HG03060 (cell line): ENCODE measurements around the gene RHCE.
"Not testable (repeated sequence)": the region's sequence is repeated elsewhere in the genome, so short reads cannot be mapped to it uniquely, and the experiment has no call there.

Experiments used
- ATAC-seq: cut with Tn5 transposase; IDR thresholded peaks from one replicate; pipeline ENCODE4 v1.9.1; 2021; ENCODE audit warnings: low read depth, moderate number of reproducible peaks; ENCODE audit not compliant: unreplicated experiment

RHCE gene

DNA sequence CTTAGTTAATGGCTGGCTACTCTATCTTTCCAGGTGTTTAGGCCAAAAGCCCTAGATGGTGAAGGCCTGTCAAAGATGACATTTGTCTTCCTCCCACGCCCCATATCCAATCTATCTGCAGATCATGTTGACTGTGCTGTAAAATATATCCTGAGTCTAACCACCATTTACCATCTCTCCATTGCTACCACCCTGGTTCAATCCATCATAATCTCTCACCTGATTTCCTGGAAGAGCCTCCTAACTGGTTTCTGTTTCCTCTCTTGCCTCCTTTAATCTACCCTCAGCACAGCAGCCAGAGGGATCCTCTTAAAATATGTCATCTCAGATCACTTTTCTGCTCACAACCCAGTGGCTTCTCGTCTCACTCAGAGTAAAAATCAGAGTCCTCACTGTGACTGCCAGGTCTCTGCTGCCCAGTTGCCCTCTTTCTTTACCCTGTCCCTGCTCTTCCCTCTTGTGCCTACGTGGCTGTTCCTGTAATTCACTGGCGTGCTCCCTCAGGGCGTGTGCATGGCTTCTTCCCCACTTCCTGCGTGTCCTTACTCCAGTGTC lies 64.7 kb downstream of the RHCE start:
- ATAC-seq, result no peak

DNA sequence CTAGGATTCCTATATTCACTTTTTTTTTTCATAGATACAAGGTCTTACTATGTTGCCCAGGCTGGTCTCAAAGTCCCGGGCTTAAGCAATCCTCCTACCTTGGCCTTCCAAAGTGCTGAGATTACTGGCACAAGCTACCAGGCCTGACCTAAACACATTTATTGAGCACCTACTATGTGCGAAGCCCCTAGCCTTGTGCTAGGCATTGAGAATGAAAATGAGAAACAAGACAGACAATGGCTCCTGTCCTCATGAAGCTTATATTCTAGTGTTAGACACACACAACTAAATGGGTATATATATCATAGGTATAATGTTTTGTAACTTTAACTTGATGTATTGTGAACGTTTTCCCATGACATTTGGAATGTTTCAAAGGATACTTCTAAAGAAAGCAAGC lies 71.0 kb downstream of the RHCE start:
- ATAC-seq, result no peak

DNA sequence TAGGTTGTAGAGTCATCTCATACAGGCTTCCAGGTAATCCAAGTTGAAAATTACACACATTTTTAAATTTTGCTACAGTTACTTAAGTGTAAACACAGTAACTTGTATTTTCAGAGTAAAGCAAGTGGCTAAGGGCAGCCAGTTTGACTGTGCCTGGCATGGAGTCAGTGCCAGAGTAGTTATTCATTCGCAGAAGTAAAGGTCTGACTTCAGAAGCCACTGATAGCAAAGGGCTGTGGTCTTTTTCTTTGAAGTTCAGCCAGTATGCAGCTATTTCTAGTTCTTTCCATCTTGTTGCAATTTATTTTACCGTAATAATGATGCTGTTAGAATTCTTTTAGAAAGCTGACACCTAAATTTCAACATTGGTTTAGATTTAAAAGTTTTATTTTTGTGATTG lies 73.1 kb downstream of the RHCE start:
- ATAC-seq, result no peak

DNA sequence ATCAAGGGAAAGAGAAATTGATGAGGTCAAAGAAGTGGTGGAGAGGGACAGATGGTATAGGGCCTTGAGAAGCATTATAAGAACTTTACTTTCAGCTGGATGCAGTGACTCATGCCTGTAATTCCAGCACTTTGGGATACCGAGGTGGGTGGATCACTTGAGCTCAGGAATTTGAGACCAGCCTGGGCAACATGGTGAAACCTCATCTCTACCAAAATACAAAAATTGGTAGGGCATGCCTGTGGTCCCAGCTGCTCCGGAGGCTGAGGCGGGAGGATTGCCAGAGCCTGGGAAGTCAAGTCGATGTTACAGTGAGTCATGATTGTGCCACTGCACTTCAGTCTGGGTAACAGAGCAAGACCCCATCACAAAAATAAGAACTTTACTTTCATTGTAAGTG lies 76.8 kb downstream of the RHCE start:
- no peak for ATAC-seq

DNA sequence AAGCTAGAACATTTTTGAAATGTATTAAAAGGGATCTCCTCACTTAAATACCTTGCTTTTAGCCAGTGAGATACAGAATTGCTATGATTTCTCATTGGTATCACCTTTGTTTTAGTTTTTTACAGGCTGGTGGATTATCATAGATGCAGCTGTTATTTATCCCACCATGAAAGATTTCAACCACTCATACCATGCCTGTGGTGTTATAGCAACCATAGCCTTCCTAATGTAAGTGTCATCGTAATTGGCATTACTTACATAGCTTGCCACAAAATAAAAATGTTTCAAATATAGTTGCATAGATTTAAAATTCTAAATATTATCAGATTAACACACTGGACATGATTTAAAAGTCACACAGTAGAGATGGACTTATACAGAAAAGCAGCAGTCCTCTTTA lies 77.8 kb downstream of the RHCE start:
- no peak for ATAC-seq

DNA sequence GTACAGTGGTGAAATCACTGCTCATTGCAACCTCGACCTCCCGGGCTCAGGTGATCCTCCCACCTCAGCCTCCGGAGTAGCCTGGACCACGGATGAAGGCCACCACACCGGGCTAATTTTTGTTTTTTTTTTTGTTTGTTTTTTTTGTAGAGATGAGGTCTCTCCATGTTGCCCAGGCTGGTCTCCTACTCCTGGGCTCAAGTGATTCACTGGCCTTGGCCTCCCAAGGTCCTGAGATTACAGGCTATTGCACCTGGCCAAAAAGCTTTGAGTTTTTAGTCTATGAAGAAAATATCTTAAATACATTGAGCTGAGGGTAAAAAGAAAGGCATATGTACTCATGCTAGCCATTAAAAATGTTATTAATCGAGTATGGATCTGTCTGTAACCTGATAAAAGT lies 78.9 kb downstream of the RHCE start:
- no peak for ATAC-seq

DNA sequence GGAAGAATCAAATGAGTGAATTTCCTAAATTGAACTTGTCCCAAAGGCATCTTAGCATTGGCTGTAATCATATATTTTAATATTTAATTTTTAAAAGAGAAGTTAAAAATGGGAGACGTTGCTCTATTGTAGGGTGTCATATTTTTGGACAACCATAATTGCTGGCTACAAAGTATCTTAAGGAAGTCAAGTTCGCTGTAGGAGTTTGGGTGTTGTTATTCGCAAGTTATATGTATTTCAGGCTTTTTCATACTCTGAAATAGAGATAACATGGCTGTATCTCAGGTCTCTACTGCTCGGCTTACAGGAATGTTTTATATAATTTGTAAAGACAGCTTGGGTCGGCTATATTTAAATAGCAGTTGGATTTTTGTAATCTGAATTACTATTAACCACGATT lies 81.6 kb downstream of the RHCE start:
- ATAC-seq, result no peak

DNA sequence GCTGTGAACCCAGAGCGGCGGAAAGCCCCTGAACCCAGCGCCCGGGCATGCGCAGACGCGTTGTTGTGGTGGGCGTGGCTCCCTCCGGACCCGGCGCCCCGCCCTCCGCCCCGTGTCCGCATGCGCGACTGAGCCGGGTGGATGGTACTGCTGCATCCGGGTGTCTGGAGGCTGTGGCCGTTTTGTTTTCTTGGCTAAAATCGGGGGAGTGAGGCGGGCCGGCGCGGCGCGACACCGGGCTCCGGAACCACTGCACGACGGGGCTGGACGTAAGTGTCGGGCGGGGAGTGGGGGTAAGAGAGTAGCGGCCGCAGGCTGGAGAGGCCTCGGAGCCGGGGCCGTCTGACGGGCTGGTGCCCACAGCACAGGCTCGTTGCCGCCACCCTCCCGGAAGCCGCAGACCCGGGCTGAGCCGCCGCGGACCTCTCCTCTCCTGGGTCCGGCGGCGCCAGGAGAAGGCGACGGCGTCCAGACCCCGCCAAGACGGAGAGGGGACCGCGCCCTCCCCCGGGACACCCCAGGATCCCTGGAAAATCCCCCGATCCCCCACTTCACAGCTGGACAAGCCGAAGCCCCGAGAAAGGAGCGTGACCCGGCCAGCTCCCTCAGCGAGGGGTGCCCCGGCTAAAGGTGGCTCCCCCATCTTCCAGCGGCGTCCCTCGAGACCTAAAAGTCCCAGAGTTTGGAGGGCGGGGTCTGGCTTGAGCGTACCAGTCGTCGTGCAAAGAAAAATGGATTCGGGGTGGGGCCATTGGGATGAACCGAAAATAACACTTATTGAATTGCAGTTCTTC lies 82.2 kb downstream of the RHCE start, which contains the start of gene TMEM50A:
TSS of gene TMEM50A (plus strand) at position 147 of the 794 bp plus-strand sequence. CDS start 2,153 bp downstream, outside the sequence.
- ATAC-seq, result peak; percentile 22

DNA sequence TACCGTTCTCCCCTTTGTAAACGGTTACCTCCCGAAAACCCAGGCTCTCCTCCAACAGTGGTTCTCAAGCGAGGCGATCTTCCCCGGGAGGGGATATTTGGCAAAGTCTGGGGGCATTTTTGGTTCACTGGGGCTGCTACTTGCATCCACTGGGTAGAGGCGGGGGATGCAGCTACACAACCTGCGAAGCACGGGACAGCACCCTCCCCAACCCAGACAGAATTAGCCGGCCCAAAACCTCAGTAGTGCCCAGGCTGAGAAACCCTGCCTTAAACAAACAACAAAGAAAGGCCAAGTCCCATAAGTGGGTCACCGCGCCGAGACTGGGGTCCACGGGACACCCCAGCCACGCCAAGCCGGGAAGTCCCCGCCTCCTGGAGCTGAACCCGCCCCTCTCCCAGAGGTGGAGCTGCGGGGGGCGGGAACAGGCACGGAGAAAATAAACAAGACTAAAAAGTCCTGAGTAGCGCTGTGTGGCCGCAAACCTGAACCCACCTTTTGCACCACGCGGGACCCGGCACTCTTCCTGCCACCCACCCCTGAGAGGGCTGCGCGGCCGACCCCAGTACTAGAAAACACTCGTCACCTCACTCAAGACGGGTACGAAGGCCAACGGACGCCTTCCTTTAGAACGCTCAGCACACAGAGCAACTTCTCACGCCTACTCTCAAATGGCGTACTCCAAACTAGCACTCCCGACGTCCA lies 83.0 kb downstream of the RHCE start:
- ATAC-seq, result peak; percentile 47

DNA sequence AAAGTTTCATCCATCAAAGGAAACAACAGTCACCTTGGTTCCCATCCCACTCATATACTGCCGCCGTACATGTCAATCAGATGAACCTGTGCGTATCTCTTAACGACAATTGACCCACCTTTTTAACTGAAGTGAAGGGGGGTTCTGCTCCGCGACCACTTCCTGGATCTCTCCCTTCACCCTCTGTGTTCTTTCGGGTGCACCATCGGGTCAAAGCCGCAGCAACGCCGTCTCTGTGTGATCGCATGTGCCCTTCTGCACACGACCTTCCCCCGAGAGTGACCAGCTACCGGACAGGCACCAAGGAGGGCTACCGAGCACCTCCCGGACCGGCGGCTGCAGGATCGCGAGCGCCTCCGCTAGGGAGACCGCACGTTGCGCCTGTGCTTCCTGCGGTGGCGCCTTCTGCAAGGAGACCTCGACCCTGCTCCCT lies 83.7 kb downstream of the RHCE start:
- not testable (repeated sequence) for ATAC-seq

DNA sequence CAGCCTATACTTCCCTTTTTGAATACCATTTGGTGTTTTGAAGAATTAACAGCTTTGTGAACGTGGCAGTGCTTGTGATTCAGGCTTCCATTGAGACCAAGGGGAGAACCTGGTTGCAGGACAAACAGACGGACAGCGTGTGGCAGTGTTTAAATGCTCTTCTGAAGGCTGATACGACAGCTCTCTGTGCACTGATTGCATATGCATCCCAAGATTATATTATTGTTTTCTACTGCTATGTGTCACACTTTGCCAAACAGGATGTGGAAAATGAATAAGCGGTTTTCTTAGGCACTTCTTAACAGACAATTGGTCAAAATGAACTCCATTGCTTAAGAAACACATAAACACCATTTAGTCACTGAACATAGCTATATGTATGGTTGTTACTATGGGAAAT lies 90.7 kb downstream of the RHCE start:
- not testable (repeated sequence) for ATAC-seq

DNA sequence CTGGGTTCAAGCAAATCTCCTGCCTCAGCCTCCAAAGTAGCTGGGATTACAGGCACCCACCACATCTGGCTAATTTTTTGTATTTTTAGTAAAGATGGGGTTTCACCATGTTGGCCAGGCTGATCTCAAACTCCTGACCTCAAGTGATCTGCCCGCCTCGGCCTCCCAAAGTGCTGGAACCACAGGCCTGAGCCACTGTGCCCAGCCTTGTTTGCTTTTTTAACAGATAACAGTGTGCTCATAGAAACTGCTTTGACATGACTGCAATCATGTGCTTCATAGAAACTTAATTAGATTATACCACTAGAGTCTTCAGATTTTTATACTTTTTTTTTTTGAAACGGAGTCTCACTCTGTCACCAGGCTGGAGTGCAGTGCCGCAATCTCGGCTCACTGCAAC lies 91.3 kb downstream of the RHCE start:
- ATAC-seq, result not testable (repeated sequence)

DNA sequence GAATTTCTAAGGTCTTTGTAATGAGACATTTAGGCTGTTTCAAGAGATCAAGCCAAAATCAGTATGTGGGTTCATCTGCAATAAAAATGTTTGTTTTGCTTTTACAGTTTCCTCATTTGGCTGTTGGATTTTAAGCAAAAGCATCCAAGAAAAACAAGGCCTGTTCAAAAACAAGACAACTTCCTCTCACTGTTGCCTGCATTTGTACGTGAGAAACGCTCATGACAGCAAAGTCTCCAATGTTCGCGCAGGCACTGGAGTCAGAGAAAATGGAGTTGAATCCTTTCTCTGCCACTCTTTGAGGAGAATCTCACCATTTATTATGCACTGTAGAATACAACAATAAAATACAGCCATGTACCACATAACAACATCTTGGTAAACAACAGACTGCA lies 91.8 kb downstream of the RHCE start:
- ATAC-seq, result not testable (repeated sequence)

DNA sequence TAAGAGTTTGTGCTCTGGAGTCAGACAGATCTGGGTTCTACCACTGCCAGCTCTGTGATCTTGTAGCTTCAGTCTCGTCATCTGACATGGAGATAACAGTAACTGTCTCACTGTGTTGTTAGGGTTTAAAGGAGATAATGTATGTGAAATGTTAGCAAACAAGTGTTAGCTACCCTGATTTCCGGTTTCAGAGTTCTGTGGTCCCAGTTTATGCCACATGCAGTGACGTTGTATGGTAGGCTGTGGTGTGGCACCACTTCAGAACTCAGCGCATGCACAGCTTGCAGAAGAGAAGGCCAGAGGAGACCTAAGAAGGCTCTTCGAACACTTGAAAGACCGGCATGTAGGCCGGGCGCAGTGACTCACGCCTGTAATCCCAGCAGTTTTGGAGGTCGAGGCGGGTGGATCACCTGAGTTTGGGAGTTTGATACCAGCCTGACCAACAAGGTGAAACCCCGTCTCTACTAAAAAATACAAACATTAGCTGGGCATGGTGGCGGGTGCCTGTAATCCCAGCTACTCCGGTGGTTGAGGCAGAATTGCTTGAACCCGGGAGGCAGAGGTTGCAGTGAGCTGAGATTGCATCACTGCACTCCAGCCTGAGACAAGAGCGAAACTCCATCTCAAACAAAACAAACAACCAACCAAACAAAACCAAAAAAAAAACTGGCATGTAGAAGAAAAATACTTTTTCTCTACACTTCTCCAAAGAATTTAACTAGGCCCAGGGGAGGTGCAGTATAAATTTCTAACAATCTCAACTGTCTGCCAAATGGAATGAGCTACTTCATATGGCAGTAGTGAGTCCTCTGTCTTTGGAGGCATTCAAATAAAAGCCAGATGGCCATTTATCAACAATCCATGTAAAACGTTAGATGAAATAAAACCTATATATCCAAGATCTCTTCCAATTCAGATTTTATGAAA lies 92.5 kb downstream of the RHCE start:
- not testable (repeated sequence) for ATAC-seq

DNA sequence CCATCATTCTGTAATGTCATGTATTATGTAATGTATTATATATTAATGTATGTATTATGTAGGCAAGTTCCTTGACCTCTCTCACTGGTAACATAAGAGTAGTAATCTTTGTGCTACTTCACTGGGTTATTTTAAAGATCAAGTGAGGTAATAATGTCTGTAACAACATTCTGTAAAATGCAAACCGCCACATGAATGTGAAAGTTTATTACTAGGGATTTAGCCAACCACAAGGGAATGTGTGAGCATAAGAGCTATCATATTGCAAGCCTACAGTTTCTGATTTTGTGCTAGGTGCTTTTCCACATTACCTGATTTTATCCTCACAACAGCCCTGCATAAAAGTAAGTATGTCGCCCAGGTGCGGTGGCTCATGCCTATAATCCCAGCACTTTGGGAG lies 96.2 kb downstream of the RHCE start:
- ATAC-seq, result not testable (repeated sequence)

DNA sequence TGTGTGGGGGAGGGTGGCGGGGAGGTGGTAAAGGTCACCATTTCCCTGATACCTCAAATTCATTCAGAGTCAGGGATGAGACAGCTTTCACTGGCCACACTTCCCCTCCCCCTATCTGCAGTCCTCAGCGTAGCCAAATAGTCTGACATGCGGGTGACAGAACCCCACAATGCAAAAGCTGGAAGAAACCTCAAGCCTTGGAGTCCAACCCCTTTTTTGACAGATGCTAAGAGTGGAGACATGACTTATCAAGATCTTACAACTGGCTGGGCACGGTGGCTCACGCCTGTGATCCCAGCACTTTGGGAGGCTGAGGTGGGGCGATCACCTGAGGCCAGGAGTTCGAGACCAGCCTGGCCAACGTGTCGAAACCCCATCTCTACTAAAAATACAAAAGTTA lies 98.5 kb downstream of the RHCE start:
- not testable (repeated sequence) for ATAC-seq

DNA sequence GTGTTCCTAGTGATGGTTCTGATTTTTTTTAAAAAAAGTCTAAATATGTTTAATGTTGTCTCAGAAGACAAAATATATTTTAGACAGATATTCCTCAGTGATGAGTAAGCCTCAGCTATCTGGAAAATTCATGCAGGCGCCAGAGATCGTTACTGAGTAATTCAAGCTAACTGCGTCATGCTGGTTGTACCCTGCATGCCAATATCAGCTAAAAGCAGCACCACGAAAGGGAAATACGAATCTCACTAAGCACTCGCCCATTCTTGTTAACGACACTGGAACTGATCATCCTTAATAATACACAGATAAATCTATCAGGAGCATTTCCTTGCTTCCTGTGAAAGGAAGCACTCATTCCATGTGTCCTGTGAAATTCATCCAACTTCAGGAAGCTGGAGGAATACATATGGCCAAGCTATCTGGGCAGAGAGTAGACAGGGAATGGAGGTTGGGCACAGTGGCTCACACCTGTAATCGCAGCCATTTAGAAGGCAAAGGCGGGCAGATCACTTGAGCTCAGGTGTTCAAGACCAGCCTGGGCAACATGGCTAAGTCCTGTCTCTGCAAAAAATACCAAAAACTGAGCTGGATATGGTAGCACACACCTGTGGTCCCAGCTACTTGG lies 100.2 kb downstream of the RHCE start:
- not testable (repeated sequence) for ATAC-seq

DNA sequence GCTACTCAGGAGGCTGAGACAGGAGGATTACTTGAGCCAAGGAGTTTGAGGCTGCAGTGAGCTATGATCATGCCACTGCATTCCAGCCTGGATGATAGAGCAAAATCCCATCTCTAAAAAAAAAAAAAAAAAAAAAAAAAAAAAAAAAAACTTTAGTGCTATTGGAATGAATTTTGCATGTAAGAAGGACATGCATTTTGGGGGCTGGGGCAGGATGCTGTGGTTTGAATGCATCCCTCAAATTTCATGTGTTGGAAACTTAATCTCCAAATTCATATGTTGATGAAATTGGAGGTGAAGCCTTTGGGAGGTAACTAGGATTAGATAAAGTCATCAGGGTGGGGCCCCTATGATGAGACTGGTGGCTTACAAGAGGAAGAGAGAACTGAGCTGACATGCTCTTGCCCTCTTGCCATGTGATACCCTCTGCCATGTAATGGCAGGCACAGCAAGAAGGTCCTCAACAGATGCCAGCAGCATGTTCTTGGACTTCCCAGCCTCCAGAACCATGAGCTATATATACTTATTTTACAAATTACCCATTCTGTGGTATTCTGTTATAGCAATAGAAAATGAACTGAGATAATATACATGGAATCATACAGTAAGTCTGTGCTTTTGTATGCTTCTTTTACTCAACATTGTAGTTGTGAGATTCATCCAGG lies 107.7 kb downstream of the RHCE start:
- ATAC-seq, result not testable (repeated sequence)
